GM19099 (cell line): ENCODE data around the gene SCARB1.

ENCODE experiments used
- POLR2A ChIP-seq: IDR thresholded peaks from 3 replicates; pipeline ENCODE4 v1.6.1; 2011; ENCODE audit warnings: low read depth; ENCODE audit not compliant: insufficient read length; ENCODE audit errors: extremely low read depth

Gene SCARB1

DNA sequence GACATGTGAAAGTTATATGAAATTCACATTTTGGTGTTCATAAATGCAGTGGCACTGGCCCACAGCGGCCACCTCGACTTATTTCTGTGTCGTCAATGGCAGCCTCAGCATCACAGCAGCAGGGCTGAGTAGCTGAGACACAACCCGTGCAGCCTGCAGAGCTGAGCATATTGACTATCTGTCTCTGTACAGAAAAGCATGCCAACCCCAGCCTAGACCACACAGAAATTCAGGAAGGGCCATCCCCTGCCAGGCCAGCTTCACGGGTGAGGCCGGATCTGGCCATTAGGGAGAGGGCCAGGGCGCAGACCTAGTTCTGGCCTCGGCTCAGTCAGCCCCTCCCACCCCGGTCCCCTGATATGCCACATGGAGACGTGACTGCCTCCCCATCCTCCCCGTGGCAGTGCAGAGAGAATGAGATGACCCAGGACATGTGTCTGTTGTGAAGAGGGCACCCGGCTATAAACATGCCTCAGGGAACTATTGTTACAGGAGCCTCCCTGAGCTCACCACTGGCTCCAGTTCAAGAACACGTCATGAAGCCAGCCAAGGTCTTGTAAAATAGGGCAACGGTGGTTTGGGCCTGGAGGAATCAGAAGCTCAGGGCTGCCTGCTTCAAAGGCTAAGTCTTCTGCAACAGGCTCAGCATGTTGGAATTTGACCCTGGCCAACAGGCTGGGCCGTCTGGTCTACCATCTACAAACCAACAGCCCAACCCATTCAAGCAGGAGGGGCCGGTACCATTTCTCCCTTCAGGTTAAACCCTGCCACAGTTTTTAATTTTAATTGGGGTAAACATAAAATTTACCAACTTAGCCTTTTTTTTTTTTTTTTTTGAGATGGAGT lies 25.5 kb downstream of the SCARB1 start:
- TF ChIP-seq POLR2A: no peak

DNA sequence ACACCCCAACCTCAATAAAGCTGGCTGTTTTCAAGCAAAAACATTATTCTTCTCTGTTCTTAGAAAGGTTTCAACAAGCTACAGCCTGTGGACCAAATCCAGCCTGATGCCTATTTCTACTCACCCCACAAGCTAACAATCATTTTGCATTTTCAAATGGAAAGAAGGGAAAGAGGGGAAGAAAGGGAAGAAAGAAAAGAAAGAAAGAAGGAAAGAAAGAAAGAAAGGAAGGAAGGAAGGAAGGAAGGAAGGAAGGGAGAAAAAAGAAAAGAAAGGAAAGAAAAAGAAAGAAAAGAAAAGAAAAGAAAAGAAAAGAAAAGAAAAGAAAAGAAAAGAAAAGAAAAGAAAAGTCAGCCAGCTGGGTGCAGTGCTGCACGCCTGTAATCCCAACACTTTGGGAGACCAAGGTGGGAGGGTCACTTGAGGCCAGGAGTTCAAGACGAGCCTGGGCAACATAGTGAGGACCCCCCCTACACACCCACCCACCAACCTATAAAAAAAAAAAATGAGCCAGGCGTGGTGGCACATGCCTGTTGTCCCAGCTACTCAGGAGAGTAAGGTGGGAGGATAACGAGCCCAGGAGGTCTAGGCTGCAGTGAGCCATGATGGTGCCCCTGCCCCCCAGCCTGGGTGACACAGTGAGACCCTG lies 26.3 kb downstream of the SCARB1 start:
- no peak for TF ChIP-seq POLR2A

DNA sequence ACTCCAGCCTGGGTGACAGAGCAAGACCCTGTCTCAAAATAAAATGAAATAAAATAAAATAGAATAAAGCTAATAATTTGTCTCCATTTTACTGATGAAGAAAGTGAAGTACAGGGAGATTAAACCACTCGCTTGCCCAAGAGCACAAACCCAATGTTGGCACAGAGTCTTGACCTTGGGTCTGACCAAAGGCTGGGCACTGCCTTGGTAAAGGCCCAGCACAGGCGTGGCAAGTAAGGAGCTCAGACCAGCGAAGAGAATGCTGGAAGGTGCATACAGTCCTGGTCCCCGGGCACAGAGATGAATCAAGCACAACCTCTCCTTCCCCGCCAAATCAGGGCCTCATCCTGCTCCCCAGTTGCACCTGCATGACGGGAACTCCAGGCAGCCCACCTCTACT lies 26.9 kb downstream of the SCARB1 start:
- no peak for TF ChIP-seq POLR2A

DNA sequence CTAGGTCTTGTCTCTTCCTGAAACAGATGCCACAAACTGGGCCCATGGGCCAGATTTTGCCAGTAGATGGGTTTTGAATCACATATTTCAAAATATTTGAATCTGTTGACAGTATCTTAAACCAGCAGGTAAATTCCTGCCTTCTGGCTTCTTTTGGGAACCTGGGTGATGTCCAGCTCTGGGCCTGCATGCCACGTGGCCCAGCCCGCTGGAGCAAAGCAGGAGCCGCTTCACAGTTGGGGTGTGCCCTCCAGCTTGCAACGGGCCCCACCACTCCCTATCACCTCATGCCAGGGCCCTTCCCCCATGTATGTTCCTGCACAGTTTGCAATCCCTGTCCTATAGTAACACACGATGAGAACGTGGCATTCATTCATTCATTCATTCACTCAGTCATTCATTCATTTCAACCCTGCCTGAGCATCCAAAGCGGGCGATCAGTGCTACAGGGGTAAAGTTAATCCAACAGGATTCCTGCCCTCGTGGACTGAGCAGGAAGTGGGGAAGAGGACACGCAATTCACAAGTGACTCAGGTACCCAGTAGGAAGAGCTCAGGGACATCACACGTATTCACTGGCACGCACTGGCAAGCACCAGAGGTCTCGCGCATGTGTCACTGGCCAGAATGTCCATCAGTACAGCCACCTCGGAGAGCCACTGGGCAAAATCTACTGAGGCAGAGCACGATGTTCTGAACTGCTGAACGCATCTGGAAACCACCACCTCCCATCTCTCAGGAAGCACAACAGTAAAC lies 27.8 kb downstream of the SCARB1 start:
- TF ChIP-seq POLR2A: no peak

DNA sequence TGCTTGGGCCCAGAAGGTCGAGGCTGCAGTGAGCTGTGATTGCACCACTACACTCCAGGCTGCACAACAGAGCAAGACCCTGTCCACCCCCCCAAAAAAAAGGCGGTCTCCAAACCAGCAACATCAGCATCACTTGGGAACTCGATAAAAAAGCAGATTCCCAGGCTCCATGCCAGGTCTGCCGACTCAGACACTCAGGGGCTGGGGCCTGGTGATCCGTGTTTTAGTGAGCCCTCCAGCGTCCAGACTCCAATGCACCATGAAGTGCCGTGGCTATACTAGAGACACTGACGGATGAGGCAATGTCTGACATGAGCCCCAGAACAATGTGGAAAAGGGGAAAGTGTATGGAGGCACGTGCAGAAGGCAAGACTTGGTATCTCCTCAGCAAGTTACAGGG lies 28.8 kb downstream of the SCARB1 start:
- no peak for TF ChIP-seq POLR2A

DNA sequence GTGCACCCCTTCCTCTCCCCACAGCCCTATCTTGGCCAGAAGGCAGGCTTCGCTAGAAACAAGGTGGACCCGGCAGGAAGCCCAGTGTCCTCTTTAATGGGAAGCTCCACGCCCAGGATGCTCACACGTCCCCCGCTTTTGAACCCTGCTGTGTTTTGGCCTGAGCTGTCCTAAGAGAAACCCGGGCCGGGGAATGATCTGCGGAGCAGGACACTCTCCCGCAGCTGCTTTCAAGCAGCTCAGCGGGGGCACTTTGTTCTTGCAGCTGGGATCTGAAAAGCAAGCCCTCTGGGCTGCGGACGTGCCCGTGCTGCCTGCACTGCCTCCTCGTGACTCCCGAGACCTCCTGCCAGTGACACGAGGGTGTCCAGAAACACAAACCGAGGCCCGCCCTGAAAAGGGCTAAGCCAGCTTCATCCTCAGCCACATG lies 30.0 kb downstream of the SCARB1 start:
- no peak for TF ChIP-seq POLR2A

DNA sequence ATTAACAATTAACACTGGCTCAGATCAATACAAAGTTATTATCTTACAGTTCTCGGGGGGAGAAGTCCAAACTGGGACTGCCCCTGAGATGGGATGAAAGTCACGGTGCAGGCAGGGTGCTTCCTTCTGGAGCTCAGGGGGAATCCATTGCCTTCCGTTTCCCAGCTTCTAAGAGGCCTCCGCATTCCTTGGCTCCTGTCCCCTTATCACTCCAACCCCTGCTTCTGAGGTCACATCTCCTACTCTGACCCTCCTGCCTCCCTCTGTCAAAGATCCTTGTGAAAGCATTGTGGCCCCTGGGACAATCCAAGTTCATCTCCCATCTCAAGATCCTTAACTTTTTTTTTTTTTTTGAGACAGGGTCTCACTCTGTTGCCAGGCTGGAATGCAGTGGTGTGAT lies 30.8 kb downstream of the SCARB1 start:
- no peak for TF ChIP-seq POLR2A

DNA sequence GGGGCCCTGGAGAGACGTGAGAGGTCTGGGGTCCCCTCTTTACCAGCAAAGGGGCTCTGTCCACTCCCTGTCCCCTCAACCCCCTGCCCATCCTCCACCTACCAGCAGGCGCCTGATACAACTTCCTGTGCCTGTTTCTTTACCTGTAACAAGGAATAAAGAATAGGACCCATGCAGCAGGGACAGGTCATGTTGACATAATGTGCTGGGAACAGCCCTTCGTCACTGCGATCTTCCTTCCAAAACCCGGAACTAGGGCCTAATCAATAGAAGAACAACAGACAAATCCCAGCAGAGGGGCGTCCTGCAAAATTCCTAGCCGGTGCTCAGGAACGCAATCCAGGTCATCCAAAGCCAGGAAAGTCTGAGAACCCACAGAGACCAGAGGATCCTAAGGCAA lies 32.1 kb downstream of the SCARB1 start:
- TF ChIP-seq POLR2A: no peak

DNA sequence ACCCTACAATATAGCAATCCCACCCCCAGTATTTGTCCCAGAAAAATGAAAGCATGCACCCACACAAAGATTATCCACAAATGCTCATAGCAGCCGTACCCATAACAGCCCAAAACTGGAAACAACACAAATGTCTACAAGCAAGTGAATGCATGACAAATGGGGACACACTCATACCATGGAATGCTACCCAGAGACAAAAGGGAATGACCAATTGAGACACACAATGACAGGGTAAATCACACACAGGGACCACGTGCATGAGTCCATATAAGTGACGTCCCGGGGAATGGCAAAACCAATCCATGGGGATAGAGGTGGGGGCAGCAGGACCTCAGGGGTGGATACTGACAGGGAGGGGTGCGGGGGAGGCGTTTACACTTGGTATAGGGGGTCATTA lies 33.4 kb downstream of the SCARB1 start:
- no peak for TF ChIP-seq POLR2A

DNA sequence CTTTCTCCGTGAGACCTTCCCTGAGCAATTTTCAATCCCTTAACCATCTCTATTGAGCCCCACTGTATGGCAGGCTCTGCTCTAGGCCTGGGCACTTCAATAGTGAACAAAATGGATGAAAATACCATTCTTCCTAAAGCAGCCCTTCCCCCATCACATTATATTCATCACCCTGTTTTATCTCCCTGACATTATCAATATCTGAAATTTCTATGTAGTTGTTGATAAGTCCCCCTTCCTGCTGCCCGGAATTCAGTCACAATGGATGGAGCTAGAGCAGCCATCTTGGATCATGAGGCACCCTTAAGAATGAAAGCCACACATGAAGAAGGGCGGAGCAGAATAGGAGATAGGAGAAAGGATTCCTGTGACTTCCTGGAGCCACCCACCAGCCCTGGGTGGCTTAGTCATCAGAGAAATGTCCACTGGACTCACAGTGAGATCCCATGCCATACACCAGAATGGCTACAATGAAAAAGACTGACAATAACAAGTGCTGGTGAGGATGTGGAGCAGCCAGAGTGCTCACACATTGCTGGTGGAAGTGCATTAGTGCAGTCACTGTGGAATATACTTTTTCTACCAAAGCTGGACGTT lies 33.9 kb downstream of the SCARB1 start:
- TF ChIP-seq POLR2A: no peak

DNA sequence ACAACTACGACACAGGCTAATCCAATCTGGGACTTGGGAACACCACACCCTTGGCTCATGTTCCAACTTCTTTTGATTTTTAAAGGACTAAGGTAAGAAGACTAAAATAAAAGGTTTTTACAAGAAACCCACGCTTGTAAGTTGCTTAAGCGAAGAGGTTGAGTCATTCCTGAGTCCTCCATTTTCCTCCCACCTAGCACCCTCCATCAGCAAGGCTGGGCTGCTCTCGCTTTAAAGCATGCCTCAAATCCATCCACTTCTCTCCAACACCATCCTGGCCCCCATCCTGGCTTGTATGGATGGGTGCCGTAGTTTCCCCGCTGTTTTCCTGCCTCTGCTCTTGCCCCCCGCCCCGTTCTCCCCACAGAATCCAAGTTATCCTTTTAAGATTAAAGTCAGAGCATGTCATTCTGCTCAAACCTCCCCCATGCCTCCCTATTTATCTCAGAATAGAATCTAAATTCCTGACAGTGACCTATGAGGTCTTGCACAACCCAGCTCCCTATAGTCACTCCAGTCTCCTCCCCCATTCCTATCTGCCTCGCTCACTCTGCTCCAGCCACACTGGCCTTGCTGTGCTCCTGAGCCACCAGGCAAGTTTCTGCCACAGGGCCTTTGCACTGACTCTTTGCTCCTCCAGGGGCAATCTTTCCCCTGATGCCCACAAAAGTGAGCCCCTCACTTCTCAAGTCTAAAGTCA lies 34.5 kb downstream of the SCARB1 start:
- TF ChIP-seq POLR2A: no peak

DNA sequence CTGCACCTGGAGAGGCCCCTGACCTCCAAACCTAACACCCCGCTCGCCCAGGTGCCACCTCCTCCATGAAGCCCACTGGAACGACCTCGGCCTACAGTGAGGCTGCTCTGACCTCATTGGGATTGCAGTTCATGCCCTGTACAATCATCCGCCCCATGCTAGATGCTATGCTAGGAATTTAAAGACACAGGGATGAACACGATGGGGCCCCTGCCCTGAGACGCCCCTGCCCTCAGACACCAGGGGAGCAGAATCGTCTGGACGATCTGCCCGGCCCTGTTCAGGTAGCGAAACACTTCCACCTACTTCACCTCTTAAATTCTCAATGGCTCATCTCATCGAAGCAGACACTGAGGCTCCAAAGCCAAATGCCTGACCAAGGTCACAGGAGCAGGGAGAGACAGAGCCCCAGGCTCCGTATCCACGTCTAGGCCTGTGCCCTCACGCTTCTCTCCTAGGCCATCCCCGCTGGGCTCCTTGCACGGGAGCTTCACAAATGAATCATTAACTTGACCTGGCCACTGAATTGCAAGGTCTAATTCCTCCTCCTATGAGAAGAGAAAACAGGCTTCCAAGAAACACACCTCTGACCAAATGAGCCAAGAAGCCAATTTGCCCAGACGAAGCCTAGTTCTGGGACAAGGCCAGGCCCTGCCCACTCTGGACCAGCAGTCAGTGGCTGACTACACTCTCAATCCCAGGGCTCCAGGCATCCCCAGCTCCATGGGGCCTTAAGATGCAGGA lies 35.2 kb downstream of the SCARB1 start:
- no peak for TF ChIP-seq POLR2A

DNA sequence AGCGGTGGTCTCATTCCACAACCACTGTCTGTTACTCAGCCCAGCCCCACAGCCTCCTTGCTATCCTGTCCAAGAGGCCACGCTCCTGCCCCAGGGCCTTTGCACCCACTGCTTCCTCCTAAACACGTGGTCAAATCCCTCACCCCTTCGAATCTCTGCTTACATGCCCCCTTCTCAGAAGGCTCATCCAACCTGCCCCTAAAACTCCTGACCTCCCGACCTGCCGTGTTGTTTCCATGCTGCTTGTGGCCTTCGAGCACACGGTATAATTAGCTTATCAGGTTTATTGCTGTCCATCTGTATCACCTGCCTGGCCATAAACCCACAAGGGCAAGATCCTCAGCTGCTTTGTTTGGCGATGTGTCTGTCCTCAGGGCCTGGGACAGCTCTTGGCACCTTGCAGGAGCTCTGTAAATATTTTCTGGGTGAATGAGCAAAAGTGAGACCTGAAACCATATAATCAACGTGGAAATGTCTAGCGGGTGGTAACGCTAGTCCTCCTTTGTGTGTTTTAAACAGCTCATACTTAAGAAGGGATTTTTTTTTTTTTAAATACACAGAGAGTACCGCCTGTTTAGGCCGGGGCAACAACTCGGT lies 36.0 kb downstream of the SCARB1 start:
- TF ChIP-seq POLR2A: no peak

DNA sequence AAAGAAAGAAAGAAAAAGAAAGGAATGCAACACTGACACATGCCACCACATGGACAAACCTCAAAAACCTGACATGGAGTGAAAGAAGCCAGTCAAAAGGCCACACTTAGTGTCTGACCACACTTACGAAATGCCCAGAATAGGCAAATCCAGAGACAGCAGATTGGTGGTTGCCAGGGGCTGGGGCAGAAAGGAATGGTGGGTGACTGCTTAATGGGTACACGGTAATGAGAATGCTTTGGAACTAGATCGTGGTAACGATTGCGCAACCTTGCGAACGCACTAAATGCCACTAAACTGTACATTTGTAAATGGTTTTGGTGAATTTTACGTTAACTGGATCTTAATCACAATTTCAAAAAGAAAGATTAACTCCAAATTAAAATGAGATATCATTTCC lies 39.5 kb downstream of the SCARB1 start:
- TF ChIP-seq POLR2A: no peak
